Hypothalamus (tissue), 51 donors: Measurements from ENCODE around the gene GNL1.
"Not testable (repeated sequence)": the region's sequence is repeated elsewhere in the genome, so short reads cannot be mapped to it uniquely, and the experiment has no call there.

Source experiments
- DNase-seq, 51 donors: peaks; one replicate each; lab custom pipeline; 2025; lab: John Stamatoyannopoulos, UW

The GNL1 gene

GRCh38 chr6:30500421-30501355, 55.6 kb downstream of the GNL1 start:
- no peak for DNase-seq

DNA sequence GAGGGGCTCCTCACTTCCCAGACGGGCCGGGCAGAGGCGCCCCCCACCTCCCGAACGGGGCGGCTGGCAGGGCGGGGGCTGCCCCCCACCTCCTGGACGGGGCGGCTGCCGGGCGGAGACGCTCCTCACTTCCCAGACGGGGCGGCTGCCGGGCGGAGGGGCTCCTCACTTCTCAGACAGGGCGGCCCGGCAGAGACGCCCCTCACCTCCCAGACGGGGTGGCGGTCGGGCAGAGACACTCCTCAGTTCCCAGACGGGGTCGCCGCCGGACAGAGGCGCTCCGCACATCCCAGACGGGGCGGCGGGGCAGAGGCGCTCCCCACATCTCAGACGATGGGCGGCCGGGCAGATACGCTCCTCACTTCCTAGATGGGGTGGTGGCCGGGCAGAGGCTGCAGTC, 57.6 kb downstream of the GNL1 start:
- DNase-seq: not testable (repeated sequence)

DNA sequence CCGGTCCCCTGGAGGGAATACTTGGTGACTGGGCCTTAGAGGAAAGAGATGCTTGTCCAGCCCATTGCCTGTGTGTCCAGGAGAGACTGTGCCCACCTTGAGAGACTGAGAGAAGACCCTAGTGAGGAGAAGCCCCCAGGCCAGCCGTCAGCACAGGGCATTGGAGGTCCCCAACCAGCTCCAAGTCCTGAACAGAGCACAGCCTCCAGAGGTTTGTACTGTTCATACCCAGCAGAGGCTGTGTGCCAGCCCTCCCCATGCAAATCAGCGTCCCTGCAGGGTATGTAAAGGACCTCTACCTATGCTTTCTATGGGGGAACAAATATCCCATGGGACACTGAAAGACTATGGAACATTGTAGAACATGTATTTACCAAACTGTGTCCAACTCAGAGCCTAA, 58.6 kb downstream of the GNL1 start:
- no peak for DNase-seq

GRCh38 chr6:30497261-30497599, 59.1 kb downstream of the GNL1 start:
- not testable (repeated sequence) for DNase-seq

GRCh38 chr6:30495993-30496392, 60.3 kb downstream of the GNL1 start:
- DNase-seq: no peak

DNA sequence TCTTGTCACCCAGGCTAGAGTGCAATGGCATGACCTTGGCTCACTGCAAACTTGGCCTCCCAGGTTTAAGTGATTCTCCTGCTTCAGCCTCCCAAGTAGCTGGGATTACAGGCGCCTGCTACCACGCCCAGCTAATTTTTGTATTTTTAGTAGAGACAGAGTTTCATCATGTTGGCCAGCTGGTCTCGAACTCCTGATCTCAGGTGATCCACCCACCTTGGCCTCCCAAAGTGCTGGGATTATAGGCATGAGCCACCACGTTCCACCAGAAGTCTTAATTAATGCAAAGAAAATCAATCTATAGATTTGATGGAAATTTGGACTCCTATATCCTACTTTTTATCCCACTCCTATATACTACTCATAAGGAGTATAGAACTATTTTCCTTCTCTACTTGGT, 61.2 kb downstream of the GNL1 start:
- DNase-seq: not testable (repeated sequence)

GRCh38 chr6:30494291-30494861, 61.9 kb downstream of the GNL1 start:
- DNase-seq: no peak

DNA sequence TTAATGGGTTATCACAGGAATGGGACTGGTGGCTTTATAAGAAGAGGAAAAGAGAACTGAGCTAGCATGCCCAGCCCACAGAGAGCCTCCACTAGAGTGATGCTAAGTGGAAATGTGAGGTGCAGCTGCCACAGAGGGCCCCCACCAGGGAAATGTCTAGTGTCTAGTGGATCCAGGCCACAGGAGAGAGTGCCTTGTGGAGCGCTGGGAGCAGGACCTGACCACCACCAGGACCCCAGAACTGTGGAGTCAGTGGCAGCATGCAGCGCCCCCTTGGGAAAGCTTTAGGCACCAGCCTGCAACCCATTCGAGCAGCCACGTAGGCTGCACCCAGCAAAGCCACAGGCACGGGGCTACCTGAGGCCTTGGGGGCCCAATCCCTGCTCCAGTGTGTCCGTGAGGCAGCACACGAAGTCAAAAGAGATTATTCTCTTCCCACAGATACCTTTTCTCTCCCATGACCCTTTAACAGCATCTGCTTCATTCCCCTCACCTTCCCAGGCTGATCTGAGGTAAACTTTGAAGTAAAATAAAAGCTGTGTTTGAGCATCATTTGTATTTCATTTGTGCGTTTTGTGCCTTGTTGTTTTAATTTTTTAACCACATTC, 62.5 kb downstream of the GNL1 start:
- no peak for DNase-seq

GRCh38 chr6:30491991-30492952, 64.0 kb downstream of the GNL1 start:
- no peak for DNase-seq
